HG02642 (cell line): ENCODE measurements around the gene EDEM3.
"Not testable (repeated sequence)": the region's sequence is repeated elsewhere in the genome, so short reads cannot be mapped to it uniquely, and the experiment has no call there.

Source experiments
- ATAC-seq: cut with Tn5 transposase; IDR thresholded peaks from one replicate; pipeline ENCODE4 v1.9.1; 2021; ENCODE audit warnings: mild to moderate bottlenecking; ENCODE audit not compliant: unreplicated experiment, poor library complexity

The EDEM3 gene, protein sequence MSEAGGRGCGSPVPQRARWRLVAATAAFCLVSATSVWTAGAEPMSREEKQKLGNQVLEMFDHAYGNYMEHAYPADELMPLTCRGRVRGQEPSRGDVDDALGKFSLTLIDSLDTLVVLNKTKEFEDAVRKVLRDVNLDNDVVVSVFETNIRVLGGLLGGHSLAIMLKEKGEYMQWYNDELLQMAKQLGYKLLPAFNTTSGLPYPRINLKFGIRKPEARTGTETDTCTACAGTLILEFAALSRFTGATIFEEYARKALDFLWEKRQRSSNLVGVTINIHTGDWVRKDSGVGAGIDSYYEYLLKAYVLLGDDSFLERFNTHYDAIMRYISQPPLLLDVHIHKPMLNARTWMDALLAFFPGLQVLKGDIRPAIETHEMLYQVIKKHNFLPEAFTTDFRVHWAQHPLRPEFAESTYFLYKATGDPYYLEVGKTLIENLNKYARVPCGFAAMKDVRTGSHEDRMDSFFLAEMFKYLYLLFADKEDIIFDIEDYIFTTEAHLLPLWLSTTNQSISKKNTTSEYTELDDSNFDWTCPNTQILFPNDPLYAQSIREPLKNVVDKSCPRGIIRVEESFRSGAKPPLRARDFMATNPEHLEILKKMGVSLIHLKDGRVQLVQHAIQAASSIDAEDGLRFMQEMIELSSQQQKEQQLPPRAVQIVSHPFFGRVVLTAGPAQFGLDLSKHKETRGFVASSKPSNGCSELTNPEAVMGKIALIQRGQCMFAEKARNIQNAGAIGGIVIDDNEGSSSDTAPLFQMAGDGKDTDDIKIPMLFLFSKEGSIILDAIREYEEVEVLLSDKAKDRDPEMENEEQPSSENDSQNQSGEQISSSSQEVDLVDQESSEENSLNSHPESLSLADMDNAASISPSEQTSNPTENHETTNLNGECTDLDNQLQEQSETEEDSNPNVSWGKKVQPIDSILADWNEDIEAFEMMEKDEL

DNA sequence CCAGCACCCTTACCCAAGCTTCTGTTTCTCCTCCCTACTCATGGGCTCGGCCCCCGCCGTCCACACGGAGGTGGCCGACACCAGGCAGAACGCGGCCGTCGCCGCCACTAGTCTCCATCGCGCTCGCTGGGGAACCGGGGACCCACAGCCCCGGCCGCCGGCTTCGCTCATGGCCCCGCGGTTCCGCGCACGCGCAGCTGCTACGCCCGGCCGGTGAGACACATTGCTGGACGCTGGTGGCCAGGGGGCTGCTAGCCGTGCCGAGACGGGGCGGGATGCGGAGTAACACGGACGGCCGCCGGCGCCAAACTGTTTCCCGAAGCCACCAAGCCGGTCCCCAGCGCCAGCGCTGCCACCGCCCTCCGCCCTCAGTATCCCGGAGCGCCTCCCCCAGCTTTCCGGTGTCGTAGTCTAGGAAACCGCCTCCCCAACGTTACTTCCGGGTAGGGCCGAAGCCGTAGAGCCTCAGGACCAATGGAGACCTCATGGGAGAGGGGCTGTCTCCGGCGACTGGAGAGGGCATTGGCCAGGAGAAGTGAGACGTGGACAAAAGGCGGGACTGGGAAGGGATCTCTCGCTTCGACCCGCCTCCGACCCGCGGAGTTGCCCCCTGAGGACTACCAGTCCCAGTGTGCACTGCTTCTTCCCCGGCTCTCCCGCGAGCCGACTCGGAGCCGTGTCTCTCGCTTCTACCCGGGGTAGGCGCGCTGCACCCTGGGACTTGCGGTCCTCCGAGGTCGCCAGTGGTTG, at the start of gene EDEM3:
TSS of gene EDEM3 (minus strand) at position 383 of the 750 bp plus-strand sequence. CDS start at position 171, 212 bp downstream.
- peak; percentile 93 for ATAC-seq

DNA sequence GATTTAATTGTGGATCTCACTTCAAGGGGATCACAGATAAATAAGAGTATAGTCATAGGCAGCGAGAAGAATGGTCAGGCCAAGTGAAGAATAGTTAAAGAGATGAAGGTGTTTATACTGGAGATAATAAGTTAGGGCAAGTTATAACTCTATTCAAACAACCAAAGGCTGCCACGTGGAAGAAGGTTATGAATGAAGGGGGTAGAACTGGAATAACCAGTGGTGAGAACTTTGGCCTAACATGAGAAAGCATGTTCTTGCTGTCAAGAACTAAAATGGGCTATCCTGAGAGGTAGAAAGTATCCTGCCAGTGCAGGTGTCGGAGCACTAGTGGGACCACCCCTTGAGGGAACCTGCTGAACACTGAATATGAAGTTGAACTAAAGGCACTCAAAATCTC, 49.6 kb upstream of the EDEM3 start:
- no peak for ATAC-seq

DNA sequence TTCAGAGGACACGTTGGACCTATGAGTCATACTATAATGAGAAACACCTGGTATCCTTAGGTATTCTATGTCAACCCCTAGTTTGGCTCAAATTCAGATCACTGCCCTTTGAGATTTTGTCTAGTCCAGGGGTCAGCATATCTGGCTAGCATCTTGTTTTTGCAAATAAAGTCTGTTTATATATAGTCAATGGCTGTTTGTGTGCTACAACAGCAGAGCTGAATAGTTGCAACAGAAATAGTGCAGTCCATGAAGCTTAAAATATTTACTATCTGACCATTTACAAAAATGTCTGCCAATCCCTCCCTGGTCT, 48.5 kb upstream of the EDEM3 start:
- ATAC-seq: no peak

DNA sequence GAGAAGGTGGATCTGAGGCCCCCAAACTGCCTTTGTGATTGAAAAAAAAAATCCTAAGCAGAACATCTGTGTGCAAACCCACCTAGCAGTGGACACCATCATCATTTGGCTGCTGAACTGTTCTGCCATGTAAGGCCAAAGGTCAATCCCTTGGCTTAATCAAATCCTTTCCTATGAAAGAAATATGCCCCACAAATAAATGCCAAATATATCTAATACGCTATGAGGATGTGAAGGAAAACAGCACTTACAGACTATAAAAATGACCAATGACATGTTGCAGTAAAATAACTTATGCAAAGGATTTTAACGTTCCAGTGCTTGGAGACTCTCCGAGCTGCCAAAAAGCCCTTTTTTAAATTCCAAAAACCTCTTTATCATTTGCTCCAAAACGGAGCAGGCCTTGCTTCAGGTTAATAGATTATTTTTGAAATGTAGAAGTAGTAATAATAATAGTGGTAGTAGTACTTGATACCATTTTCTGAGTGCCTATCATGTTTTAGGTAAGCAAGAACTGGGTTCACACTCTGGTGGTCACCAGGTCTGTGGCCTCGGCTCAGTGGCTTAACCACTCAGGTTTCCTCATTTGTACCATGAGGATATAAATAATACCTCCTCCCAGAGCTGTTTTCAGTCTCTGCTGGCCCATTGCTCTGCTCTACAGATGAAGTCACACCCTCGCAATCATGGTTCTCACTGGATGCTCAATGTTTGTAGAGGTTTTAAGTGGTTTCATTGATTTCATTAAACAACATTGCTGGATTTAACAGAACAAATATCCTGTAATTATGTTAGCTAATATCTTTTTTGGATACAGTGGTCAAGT, 47.9 kb upstream of the EDEM3 start:
- ATAC-seq: no peak

DNA sequence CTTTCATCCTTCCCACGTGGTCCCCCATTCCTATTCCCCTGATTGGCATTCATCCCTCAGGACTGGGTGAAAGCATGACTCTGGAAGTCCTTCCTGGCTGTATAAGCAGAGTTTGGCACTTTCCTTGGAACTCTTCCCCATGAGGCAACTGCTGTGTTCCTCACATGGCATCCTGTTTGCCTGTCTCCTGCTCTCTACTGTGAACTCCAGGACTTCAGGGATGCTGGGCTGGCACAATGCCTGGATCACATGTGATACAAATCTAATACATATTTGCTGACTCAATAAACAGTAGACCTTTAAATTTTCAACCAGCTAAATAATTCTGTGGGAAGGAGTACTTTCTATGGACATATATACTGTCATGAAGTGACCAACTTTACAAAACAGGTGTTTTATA, 46.8 kb upstream of the EDEM3 start:
- ATAC-seq: no peak

DNA sequence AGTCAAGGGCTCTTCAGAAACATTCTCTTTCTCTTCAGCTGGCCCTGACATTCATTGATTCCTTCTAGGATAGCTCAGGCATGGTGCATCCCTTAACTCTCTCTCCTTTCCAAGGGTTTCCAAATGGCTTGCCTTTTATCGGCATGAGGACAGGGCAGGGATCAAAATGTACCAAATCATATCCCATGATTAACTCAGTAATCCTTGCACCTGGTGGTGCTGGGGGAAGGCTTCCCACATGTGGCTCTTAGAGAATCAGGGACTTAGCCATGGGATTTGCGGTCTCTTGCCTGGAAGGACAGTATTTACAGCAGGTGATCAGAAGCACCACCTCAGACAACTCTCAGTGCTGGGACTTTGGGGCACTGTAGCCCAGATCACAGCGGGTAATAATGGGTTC, 46.2 kb upstream of the EDEM3 start:
- no peak for ATAC-seq

DNA sequence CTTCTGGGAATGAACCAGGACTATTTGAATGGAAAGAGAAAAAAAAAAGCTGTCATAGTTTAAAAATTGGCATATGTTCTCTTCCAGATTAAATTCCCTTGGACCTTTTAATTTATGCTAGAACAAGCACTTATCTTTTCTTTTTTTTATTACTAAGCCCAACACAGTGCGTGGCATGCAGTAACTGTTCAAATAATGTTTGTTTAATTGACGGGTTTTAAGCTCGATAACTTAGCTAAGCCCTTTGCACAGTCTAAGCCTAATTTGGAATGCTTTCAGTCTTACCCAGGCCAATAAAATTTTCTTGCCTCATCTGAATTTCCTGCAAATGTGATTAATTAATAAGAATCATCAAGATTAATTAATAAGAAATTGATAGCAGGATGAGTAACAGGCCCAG, 39.3 kb upstream of the EDEM3 start:
- ATAC-seq: no peak

DNA sequence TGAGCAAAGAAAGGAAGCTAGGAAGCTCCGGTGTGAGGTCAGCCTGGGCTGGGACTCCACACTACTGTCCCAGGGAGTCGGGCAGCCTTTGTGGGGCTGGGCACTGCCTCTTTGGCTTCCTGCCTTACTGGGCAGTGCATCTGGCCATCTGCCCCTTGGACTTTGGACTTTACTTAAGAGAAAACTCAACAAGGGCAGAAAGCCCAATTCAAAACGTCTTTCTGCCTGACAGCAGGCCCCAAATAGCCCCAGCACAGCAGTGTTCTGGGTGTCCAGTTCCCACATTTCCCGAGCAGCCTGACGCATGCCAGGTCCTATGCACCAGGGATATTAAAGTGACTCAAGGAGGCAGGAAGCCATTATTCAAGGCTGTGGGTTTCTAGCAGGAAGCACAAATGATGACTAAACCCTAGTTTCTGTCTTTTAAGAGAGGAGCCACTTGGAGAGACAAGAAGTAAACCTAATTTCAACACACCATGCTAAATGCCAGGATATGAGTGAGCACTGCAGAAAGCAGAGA, 37.9 kb upstream of the EDEM3 start:
- no peak for ATAC-seq

DNA sequence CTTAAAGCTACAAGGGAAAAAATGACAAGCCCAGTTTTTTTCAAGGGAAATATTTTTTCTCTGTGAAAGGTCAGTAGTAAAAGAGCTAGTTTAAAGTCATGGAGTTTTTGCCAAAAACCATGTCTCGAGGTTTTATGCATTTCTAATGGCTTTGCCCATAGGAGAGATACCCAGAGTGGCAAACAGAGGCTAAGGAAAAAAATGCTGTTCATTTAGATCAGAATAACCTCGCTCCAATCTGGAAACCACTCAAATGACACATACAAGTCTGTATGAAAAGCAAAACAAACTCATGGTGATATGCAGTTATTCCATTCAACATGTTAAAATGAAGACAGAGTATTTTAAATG, 36.9 kb upstream of the EDEM3 start:
- no peak for ATAC-seq

DNA sequence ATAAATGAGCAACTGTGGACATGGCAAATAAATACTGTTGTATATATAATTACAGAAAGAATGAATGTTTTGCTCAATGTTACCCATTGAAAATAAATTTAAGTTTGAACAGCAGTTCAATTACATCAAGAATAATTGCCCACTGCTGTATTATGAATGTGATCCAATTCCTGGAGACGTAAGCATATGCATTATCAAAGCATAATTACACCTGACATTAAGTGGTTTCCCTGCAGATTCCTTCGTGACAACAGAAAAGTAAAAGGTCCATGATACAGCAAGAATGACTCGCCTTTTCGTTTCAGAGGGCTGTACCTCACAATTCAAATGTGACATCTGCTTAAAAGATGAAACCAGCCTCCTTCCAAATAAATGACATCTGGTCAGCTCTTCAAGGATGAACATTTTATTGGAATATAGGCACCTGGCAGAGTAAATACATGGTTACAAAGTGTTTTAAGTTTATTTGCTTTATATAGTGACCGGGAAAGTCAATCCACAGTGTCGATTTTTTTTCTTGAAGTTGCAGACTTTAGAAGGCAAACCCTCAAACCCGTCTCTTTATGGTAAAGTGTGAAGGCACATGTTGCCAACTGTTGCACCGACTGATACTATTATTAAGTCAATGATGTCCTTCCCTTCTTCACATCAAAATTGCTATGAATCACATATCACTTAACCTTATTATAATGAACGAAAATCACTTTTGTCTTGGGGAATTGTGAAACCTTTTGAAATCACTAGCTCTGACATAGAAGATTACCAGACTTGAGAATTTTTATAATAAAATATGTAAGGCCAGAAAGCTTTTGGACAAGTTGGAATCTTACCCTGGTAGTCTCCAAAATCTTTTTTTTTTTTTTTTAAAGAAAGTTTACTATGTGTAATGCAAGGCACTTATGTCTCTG, 36.2 kb upstream of the EDEM3 start:
- ATAC-seq: no peak

DNA sequence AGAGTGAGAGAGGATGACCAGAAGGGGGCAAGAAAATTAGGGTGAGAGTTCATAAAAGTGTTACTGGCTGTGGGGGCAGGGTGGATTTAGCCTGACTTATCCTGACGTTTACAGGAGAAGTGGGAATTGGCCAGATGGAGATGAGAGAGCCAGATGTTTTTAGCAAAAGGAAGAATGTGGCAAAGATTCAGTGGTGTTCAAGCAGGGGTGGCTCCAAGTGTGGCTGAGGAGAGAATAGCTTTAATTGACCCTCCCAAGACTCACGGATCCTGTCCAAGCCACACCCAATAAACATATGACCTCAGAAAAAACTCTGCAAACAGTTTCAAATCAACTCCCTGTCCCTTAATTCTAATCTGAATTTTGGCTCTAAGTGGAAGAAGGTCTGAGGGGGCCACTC, 35.2 kb upstream of the EDEM3 start:
- no peak for ATAC-seq

DNA sequence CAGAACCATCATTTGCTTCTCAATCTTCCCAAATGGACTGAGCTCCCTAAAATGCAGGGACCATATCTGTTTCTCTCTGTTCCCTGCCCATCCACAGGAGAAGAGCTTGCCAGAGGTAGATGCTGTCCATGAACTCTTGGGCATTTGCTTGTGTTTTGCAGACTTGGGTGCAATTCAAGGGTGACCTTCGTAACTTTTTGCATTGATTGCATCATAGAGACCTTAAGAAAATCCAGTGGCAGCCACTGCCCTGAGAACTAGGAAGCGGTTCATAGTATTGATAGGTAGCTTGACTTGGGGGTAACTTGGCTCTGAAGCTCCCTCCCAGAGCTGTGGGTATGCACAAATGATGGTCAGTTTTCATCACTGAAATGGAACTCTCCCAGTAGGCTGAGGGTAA, 34.3 kb upstream of the EDEM3 start:
- no peak for ATAC-seq

DNA sequence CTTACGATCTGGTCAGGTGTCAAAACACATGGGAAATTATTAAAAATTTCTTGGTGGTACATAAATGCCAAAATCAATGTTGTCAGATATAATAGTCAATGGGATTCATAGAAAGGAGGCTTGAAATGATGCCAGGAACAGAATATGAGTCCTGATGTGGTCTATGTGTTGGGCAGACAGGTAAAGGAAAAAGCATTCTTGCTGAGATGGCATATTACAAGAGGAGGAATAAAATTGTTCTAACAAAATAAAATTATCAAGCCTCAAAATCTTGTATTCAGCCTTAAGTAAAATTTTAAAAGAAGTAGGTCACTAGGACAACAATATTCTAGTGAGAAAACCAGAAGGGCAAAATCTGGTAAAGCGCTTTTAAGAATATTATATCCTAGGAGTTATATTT, 30.9 kb upstream of the EDEM3 start:
- no peak for ATAC-seq

DNA sequence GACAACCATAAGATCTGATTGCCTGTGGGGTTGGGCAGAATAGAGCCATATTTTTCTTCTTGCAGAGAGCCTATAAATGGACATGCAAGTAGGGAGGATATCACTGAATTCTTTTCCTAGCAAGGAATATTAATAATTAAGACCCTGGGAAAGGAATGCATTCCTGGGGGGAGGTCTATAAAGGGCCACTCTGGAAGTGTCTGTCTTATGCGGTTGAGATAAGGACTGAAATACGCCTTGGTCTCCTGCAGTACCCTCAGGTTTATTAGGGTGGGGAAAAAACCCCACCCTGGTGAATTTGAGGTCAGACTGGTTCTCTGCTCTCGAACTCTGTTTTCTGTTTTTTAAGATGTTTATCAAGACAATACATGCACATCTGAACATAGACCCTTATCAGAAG, 29.1 kb upstream of the EDEM3 start:
- ATAC-seq: not testable (repeated sequence)

DNA sequence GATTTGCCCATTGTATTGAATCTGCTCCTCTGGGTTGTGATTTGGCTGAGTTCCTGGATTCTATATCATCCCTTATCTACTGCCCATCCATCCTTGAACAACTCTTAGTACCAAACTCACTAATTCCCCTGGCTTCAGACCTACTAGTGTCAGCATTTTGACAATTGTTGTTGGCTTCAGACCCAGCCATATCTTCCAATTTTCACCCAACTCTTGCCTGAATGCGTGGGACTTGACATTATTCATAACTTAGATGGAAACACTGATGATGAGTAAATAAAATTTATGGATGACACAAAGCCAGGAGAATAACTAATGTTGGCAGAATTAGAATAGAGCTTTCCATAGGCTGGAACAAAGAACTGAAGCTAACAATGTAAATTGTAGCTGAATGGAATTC, 27.3 kb upstream of the EDEM3 start:
- ATAC-seq: no peak

DNA sequence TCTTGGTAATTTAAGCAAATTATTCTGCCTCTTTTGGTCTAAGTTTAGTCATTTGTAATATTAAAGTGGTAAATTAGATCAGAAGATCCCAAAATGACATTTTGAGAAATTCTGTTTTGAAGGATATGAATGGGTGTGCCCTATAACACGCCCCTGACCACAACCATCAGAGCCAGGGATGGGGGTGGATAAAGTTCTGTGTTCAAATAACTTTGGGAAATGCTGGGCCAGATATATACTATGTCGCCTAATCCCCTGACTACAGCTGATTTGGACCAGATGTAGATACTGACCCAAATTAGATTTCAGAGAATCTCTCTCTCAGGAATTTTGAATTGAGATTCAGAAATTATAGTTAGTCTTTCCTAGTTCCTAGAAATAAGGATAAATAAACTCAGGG, 21.2 kb upstream of the EDEM3 start:
- no peak for ATAC-seq

DNA sequence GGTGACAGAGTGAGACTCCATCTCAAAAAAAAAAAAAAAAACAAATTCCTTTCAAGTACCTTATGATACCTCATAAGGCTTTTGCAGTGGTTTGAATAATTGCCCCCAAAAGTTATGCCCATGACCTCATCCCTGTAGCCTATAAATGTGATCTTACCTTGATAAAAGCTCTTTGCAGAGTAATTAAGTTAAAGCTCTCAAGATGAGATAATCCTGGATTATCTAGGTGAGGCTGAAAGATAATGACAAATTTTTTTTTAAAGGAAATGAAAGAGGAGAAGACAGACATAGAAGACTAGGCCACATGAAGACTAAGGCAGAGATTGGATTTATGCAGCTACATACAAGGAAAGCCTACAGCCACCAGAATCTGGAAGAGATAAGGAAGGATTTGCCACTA, 20.7 kb upstream of the EDEM3 start:
- no peak for ATAC-seq

DNA sequence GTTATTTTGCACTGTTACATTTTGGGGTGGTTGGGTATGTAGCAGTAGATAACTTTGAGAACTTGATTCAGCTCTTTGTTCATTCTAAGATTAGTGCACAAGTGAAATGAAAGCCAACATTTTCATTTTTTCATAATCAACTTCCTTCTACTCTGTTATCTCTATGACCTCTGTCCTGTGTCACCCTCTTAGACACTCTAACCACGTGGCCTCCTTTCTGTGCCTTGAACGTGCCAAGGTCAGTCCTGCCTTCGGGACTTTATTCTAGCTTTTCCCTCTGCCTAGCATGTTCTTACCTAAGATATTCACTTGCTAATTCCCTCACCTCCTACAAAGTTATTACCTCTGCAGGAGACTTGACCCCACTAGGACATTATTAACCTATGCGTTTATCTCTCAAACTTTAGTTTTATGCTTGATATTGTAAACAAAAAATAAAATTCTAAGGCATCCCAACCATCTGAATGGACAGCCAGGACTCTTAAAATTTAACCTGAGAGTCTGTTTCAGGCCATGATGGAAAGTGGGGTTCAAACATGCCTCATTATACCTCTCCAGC, 19.2 kb upstream of the EDEM3 start:
- no peak for ATAC-seq
